ENCODE measurements around the gene H2BK1.

GRCh38 chr7:151175047-151175792, 35.1 kb downstream of the H2BK1 start:
- TF ChIP-seq CTCF (IDR thresholded peaks at IDR 0.05) (no peak), POLR2A (IDR thresholded peaks at IDR 0.05) (no peak)

Measured in lower leg skin (tissue), 3 donors.